ENCODE measurements around the gene CCT6A.
A peak's percentile ranks its signal among the peaks of the same experiment; 100 is the strongest.
"Not testable (repeated sequence)": the region's sequence is repeated elsewhere in the genome, so short reads cannot be mapped to it uniquely, and the experiment has no call there.

Gene CCT6A

GRCh38 chr7:56104138-56104537 lies 52.6 kb downstream of the CCT6A start:
- not testable (repeated sequence) for DNase-seq

GRCh38 chr7:56105508-56105907 lies 53.9 kb downstream of the CCT6A start:
- no peak for DNase-seq

GRCh38 chr7:56106108-56107073 lies 54.8 kb downstream of the CCT6A start, which contains the start of gene CHCHD2:
TSS of gene CHCHD2 (minus strand) at chr7:56106476. CDS start at chr7:56106413, 63 bp downstream.
- peak; percentile 95 for DNase-seq

DNA sequence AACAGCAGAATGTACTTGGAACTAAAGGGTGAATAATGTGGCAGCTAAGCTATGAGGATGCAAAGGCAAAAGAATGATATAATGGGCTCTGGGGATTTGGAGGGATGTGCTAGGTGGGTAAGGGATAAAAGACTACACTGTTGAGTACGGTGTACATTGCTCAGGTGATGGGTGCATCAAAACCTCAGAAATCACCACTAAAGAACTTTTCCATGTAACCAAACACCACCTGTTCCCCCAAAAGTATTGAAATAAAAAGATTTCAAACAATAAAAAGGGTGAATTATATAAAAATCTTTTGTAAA lies 56.3 kb downstream of the CCT6A start:
- DNase-seq: no peak

GRCh38 chr7:56110611-56111010 lies 59.0 kb downstream of the CCT6A start:
- DNase-seq: no peak

GRCh38 chr7:56112244-56112643 lies 60.7 kb downstream of the CCT6A start:
- DNase-seq: not testable (repeated sequence)
